GM18507 (cell line): ENCODE measurements around the gene YES1.
"Not testable (repeated sequence)": the region's sequence is repeated elsewhere in the genome, so short reads cannot be mapped to it uniquely, and the experiment has no call there.

ENCODE experiments used
- DNase-seq: peaks from one replicate; pipeline ENCODE4 v3.0.0; 2011; ENCODE audit warnings: low read depth; ENCODE audit not compliant: insufficient read length; ENCODE audit errors: extremely low spot score
- FAIRE-seq: peaks from 2 replicates; lab custom pipeline; 2011; peaks lifted over from hg19 to GRCh38; lab: Jason Lieb, UNC

YES1 gene

DNA sequence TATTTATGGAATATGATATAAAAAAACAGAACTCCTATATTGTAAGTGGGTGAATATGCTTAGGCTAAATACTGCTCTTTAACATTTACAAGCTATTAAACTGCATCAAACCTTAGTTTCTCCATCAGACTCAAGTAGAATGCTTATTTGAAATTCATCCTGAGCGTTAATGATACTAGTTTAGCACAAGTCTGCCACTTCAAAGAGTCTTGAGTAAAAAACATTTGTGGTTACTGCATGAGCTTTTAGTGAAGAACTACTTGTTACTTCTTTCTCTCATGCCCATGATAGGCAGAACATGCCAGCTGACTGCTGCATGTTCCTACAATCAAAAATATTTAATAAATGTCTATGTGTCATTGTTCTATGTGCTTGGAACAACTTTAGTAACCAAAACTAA lies 12.1 kb downstream of the YES1 start:
- FAIRE-seq (peak; percentile 36), DNase-seq (no peak)

DNA sequence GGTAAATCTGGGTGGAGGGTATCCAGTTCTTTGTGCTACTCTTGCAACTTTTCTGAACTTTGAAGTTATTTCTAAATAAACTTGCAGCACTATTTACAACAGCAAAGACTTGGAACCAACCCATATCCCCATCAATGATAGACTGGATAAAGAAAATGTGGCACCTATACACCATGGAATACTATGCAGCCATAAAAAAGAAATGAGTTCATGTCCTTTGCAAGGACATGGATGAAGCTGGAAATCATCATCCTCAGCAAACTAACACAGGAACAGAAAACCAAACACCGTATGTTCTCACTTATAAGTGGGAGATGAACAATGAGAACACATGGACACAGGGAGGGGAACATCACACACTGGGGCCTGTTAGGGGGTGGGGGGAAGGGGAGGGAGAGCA lies 16.7 kb downstream of the YES1 start:
- not testable (repeated sequence) for FAIRE-seq, DNase-seq

DNA sequence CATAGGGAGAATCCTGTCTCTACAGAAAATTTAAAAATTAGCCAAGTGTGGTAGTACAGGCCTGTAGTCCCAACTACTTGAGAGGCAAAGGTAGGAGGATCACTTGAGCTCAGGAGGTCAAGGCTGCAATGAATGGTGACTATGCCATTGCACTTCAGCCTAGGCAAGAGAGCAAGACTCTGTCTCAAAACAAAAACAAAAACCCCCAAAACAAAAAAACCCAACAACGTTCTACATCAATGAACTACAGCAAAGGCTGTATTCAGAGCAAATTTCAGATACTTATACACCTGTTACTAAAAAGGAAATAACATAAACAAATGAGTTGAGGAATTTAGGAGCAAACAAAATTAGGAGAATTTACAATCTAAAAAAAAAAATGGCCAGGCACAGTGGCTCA lies 22.6 kb downstream of the YES1 start:
- FAIRE-seq (no peak), DNase-seq (no peak)

DNA sequence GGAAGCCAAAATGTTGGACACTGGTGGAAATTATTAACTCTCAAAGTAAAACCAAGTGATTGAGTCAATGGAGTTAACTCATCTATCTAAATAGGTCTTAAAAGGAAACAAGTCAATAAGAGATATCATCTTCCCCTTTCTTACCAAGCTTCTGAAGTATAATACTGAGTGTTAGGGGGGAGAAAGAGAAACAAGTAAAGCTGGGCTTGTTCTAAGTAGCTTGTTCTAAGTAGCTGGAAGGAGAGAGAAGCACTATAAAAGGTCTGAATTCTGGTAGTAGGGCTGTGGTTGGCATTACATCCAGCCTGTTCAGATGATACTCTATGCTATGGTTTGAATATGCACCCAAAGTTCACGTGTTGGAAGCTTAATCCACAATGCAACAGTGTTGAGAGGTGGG lies 26.8 kb downstream of the YES1 start:
- DNase-seq (no peak), FAIRE-seq (no peak)

DNA sequence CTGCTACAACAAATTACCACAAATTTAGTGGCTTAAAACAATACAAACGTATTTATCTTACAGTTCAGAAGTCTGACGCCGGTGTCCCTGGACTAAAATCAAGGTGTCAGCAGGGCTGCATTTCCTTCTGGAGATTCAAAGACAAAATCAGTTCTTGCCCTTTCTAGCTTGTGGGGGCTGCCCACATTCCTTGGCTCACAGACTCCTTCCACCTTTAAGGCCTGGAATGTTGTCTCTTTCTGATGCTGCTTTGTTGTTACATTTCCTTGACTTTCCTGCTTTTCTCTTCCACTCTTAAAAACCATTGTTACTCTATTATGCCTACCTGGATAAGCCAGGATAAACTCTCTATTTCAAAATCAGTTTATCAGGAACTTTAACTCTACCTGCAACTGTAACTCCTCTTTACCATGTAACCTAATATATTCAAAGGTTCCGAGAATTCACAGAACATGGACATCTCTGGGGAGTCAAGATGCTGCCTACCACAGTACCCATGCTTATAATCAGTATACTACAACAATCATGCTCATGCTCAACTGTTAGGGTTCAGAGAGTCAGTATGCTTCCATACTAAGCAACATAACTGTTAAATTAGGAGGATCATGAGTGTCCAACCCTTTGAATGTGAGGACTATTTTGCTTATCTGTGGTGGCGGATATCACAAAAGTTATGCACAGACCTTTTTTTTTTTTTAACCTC lies 27.4 kb downstream of the YES1 start:
- DNase-seq (no peak), FAIRE-seq (no peak)

DNA sequence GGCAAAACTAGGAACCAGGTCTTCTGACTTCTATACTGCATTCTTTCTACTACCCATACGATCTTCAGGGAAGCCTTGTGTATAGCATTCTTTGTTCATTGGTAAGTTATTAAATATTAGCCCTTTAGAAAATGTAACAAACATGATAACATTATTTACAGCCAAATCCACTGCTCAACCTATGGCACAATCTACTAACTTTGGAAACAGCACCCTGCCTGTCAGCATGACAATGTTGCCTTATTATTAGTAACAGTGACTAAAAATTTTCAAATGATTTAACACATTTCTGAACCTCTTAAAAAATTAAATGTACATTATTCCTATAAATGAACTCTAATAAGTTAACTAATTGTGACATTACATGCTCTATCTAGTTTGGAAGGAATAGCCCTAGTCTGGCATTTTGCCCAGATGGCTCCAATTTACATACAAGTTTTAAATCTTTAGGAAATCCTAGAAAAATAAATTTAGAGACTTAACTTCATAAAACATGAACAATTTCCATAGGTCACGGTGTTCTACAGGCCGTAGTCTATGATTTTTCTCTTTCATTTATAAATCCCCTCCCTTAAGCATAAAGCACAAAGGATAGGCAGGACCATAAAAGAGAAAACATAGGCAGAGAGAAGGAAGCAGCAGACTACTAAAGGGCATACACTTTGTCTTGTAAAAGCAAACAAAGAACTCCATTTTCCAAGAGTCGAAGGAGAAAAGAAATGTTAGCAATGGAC lies 33.7 kb downstream of the YES1 start:
- FAIRE-seq (no peak), DNase-seq (no peak)

DNA sequence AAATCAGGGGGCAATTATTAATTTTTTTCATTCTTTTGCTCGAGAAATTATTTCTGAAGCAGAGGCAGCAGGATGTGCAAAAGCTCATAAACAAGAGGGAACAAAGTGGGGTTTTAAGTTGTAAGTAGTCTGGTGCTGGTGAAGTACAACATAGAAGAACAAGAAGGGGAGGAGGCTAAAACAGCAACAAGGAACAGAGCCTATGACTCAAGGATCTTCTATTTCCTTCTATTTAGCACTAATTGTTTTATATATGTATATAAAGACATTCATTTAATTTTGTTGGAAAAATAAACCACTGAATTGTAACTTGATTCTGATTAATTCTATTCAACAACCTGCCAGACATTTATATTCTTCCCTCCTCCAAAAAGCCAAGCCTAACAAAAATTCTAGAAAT lies 35.0 kb downstream of the YES1 start:
- no peak for FAIRE-seq
- no peak for DNase-seq

DNA sequence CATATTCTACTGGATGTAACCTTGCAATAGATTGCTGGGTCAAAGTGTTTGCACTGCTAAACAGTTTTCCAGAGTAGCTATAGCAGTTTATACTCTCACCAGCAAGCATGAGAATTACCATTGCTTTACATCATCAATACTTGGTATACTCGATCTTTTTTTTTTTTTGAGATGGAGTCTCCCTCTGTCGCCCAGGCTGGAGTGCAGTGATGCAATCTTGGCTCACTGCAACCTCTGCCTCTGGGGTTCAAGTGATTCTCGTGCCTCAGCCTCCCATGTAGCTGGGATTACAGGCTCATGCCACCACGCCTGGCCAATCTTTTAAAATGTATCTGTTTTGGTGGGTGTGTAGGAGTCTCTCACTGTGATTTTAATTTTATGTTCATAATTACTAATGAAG lies 36.0 kb downstream of the YES1 start:
- FAIRE-seq, DNase-seq: not testable (repeated sequence)

DNA sequence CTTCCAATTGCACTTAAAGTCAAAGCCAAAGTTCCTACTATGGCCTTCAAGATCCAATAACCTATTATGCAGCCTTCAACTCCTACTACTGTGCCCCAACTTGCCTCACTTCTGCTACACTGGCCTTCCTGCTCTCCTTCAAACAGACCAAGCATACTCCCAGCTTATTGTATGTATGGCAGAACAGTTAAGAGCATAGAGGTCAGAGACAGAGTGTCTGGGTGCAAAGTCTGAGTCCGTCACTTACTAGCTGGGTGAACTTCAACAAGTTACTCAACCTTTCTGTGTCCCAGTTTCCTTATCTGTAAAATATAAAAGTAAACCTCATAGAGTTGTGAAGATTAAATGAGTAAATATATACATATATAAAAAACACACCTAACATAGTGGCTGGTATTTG lies 37.2 kb downstream of the YES1 start:
- DNase-seq (no peak), FAIRE-seq (no peak)

DNA sequence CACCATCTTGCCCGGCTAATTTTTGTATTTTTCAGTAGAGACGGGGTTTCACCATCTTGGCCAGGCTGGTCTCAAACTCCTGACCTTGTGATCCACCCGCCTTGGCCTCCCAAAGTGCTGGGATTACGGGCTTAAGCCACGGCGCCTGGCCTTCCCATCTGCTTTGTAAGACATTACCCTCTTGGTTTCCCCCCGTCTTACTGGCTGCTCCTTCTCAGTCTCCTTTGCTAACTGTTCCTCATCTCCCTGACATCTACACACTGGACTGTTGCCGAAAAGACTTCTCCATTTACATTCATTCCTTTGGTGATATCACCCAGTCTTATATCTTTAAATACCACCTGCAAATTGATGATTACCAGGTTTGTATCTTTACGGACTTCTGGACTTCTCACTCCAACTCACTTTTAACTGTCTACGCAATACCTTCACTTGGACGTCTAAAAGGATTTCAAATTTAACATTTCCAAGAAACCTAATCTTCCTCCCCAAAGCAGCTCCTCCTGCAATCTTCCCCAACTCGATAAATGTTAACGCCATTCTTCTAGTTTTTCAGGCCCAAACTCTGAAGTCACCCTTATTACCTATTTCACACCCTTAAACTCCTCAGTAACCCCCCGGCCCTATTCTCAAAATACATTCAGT lies 37.9 kb downstream of the YES1 start:
- FAIRE-seq, result no peak
- no peak for DNase-seq

DNA sequence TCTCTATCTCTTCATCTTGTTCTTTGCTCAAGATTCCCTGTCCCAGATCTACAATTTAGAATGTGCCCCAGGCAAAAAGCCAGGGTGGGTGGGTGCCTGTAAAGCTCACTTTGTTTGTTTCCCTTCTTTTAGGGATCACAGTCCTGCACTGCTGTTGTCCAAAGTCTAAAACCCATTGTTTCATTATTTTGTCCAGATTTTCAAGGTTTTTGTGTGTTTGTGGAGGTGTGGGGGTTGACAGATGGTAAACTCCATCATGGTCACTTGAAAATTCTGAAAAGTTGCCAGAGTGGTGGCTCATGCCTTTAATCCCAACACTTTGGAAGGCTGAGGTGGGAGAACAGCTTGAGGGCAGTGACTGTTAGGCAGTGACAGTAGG lies 41.5 kb downstream of the YES1 start:
- FAIRE-seq, result no peak

DNA sequence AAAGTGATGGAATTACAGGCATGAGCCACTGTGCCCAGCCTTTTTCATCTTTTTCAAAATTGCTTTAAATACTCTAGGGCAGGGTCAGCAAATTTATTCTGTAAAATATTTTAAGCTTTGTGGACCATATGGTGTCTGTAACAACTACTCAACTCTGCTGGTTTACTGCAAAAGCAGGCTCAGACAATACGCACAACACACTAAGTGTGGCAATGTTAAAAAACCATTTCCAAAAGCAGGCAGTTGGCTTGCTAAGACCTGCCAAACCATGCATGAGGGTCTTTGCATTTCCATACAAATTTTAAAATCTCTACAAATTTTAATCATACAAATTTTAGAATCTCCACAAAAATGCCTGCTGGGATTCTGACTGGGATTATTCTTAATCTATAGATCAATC lies 44.1 kb downstream of the YES1 start:
- no peak for FAIRE-seq

More for the DNA sequence above, 41.5 kb downstream of the YES1 start:
- DNase-seq, result no peak

DNA sequence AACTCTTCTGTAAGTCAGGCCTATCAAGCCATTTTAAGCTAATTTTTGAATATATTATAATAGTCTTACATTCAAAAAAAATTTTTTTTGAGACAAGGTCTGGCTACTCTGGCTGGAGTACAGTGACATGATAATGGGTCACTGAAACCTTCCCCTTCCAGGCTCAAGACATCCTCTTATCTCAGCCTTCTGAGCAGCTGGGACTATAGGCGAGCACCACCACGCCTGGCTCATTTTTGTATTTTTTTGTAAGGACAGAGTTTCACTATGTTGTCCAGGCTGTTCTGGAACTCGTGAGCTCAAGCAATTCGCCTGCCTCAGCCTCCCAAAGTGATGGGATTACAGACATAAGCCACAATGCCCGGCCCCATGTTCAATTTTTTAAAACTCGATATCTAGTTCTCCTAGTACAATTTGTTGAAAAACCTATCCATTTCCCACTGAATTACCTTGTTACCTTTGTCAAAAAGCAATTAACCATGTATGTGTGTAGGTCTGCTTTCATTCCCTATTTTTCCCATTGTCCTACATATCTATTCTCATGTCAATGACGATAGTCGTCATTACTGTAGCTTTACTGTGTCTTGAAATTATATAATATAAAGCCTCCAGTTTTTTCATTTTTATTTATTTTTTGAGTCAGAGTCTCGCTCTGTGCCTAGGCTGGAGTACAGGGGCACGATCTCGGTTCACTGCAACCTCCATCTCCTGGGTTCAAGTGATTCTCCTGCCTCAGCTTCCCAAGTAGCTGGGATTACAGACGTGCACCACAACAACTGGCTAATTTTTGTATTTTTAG lies 44.8 kb downstream of the YES1 start:
- DNase-seq, result no peak
- FAIRE-seq, result no peak

More for the DNA sequence above, 44.1 kb downstream of the YES1 start:
- no peak for DNase-seq

DNA sequence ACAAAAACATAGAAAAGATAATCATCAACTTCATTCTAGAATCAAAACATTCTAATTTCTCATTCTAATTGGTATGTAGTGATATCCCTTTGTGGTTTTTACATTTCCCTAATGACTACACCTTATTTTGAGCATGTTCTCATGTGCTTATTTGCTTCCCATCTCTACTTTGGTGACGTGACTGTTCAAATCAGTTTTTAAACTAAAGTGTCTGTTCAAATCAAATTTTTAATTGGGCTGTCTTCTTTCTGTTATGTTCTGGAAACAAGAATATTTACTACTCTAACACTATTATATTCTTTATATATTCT lies 45.5 kb downstream of the YES1 start:
- DNase-seq (no peak), FAIRE-seq (no peak)

DNA sequence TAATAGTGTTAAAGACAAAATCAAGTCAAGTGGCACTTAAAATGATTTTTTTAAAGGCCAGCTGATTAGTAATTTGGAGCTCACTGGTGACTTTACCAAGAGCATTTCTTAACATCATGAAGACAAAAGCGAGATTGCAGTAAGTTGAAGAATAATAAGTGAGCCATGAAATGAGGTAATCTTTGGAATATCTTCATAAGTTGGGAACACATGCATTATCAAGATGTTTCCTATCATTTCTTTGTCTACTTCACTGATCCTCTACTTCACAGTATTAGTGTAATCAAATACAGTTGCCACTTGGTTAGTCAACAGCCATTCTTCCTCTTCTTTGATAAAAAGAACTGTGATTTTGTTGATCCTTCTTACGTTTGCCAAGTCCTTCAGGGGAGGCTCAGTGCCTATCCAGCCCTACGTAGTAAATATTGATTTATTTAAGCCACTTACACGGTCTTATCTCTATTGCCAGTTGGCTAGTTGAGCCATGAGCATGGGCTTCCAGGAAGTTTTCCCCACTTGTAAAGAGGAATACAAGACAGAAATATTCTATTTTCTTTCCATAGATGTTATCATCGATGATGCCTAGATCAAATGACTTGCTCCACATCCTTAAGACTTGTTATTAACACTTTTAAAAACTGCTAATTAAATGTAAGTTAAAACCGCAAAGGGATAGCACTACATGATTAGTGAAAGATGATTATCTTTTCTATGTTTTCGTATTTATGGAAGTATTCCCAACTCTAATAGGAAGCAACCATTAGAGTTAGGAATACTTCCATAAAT lies 46.1 kb downstream of the YES1 start:
- no peak for DNase-seq

DNA sequence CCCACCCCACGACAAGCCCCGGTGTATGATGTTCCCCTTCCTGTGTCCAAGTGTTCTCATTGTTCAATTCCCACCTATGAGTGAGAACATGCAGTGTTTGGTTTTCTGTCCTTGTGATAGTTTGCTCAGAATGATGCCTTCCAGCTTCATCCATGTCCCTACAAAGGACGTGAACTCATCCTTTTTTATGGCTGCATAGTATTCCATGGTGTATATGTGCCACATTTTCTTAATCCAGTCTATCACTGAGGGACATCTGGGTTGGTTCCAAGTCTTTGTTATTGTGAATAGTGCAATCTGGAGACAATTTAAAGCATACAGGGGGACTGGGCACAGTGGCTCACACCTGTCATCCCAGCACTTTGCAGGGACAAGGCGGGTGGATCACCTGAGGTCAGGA lies 52.2 kb downstream of the YES1 start:
- not testable (repeated sequence) for FAIRE-seq

More for the DNA sequence above, 46.1 kb downstream of the YES1 start:
- no peak for FAIRE-seq

DNA sequence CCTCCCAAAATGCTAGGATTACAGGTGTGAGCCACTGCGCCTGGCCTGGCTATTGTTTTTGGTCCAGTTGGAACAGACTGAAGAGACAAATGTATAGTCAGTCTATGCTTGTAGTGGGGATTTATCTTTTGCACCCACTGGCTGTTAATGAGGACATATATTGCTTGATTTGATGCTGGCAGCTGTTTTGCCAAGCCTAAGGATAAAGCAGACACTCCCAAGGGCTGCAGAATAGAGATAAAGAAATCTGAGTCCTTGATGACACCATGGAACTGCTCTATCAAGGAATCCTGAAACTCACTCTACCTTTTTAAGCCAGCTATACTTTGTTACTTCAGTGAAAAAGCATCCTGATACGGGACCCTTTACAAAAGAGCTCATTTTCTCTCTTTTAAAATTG lies 56.5 kb downstream of the YES1 start:
- no peak for FAIRE-seq
- no peak for DNase-seq

More for the DNA sequence above, 52.2 kb downstream of the YES1 start:
- not testable (repeated sequence) for DNase-seq

DNA sequence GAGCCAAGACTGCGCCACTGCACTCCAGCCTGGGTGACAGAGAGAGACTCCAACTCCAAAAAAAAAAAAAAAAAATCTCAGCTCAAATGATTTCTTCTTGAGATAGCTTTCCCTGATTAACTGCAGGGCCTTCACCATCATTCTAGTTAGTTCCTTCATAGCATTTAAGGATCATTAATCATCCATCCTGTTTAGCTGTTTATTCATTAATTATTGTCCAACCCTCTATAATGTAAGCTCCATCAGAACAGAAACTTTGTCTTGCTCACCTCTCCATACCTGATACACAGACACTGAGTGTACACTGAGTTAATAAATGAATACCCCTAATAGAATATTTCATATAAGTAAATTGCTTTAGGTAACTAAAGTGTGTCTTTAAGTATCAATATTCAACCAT lies 57.4 kb downstream of the YES1 start:
- FAIRE-seq (no peak), DNase-seq (no peak)

DNA sequence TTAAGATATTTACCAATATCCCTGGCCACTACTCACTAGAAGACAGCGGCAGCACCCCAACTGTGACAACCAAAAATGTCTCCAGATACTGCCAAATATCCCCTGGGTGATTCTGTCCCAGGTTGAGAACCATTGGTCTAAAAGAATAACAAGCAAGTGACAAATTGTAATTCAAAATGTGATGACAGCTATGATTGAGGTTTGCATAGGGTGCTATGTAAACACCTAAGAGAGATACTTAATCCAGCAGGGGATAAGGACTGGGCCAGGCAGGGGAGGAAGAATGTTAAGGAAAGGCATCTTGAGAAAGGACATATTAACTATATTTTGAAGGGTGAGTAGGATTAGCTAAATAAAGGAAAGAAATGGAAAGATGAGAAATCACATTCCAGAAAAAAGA lies 61.6 kb downstream of the YES1 start:
- FAIRE-seq, result no peak
- DNase-seq, result no peak
